IPS DF 6.9 (cell line): ENCODE measurements around the gene FAM193A.
"Not testable (repeated sequence)": the region's sequence is repeated elsewhere in the genome, so short reads cannot be mapped to it uniquely, and the experiment has no call there.

Source experiments
- DNase-seq: peaks from one replicate; pipeline ENCODE4 v3.0.0-alpha.2; 2013; ENCODE audit warnings: low read depth, low spot score
- H3K27ac ChIP-seq: one replicate; pipeline ENCODE4 v1.5.1; 2013; ENCODE audit warnings: low read length, control low read depth
- H3K27me3 ChIP-seq: 2 replicates; pipeline ENCODE4 v1.6.1; 2013; ENCODE audit warnings: mild to moderate bottlenecking, low read length; ENCODE audit not compliant: control insufficient read depth, insufficient read depth
- H3K36me3 ChIP-seq: 2 replicates; pipeline ENCODE4 v1.6.1; 2013; ENCODE audit warnings: low read length; ENCODE audit not compliant: control insufficient read depth, insufficient read depth
- H3K4me1 ChIP-seq: 2 replicates; pipeline ENCODE4 v1.6.1; 2013; ENCODE audit warnings: low read length; ENCODE audit not compliant: control insufficient read depth, insufficient read depth
- H3K4me3 ChIP-seq: 2 replicates; pipeline ENCODE4 v1.5.1; 2013; ENCODE audit warnings: mild to moderate bottlenecking, low read length
- H3K9me3 ChIP-seq: 2 replicates; pipeline ENCODE4 v1.6.1; 2013; ENCODE audit warnings: low read length, inconsistent platforms; ENCODE audit not compliant: control insufficient read depth, insufficient read depth
- WGBS: extraction: QIAGEN DNeasy Blood & Tissue Kit; methylation state at CpG from one replicate; pipeline ENCODE4 v1.1.7; 2013; ENCODE audit warnings: mixed read lengths, missing lambda C conversion rate; ENCODE audit not compliant: insufficient read length, insufficient coverage; 5-methylcytosine and 5-hydroxymethylcytosine counted together

FAM193A gene

DNA sequence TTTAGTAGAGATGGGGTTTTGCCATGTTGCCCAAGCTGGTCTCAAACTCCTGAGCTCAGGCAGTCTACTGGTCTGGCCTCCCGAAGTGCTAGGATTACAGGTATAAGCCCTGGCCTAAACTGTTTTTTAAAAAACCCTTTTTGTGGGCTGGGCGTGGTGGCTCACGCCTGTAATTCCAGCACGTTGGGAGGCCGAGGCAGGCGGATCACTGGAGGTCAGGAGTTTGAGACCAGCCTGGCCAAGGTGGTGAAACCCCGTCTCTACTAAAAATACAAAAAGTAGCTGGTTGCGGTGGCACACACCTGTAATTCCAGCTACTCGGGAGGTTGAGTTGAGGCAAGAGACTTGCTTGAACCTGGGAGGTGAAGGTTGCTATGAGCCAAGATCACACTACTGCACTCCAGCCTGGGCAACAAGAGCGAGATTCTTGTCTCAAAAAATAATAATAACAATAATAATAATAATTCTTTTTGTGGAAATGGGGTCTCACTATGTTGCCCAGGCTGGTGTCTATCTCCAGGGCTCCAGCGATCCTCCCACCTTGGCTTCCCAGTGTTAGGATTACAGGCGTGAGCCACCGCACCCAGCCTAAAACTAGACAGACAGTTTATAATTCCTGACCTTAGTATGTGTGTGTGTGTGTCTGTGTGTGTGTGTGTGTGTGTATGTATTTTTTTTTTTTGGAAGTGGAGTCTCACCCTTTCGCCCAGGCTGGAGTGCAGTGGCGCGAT, 10.7 kb downstream of the FAM193A start:
- H3K9me3 ChIP-seq, H3K4me3 ChIP-seq, H3K27me3 ChIP-seq, H3K4me1 ChIP-seq, DNase-seq, H3K27ac ChIP-seq, H3K36me3 ChIP-seq: not testable (repeated sequence)
- no CpG with 5 or more reads among the region's 16 CpGs for WGBS

DNA sequence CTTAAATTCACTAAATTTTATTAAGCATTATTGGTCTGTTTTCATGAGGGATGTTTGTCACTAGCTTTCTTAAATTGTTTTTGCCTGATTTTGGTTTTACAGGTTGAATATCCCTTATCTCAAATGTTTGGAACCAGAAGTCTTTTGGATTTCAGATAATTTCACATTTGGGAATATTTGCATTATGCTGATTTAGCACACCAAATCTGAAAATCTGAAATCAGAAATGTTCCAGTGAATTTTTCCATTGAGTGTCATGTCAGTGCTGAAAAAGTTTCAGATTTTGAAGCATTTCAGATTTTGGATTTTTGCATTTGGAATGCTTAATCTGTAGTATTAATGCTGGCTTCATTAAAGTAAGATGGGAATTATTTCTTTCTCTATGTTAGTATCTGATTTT, 14.7 kb downstream of the FAM193A start:
- DNase-seq, result no peak
- Histone ChIP-seq H3K9me3 (no peaks in the 10 kb centered on the region), H3K36me3 (no peaks in the 10 kb centered on the region), H3K27ac (no peak overlapping the region), H3K4me3 (no peak overlapping the region), H3K27me3 (no peaks in the 10 kb centered on the region), H3K4me1 (no peaks in the 10 kb centered on the region)

DNA sequence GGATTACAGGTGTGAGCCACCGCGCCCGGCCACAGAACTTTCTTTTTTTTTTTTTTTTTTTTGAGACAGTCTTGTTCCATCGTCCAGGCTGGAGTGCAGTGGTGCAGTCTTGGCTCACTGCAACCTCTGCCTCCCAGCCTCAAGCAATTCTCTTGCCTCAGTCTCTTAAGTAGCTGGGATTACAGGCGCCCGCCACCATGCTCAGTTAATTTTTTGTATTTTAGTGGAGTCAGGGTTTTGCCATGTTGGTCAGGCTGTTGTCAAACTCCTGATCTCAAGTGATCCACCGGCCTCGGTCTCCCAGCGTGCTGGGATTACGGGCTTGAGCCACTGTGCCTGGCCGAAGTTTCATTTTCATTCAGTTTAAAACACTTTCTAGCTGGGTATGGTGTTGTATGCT, 16.4 kb downstream of the FAM193A start:
- Histone ChIP-seq H3K4me3 (no peak overlapping the region), H3K27ac (no peak overlapping the region), H3K27me3 (no peaks in the 10 kb centered on the region), H3K36me3 (no peaks in the 10 kb centered on the region), H3K4me1 (no peaks in the 10 kb centered on the region), H3K9me3 (no peaks in the 10 kb centered on the region)
- no CpG with 5 or more reads among the region's 11 CpGs for WGBS
- DNase-seq, result no peak

DNA sequence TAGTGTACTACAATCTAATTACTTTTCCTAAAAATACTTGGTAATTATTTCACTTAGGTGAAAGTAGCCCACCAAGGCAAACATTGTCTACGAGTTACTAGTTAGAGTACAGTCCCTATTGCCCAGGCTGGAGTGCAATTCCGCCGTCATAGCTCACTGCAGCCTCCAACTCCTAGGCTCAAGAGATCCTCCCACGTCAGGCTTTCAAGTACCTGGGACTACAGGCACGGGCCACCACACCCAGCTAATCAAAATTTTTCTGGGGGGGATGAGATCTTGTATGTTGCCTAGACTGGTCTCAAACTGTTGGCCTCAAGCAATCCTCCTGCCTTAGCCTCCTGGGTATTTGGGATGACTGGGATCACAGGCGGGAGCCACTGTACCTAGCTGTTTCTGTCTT, 21.9 kb downstream of the FAM193A start:
- no peak for DNase-seq
- Histone ChIP-seq H3K4me1 (no peaks in the 10 kb centered on the region), H3K4me3 (no peak overlapping the region), H3K27me3 (no peaks in the 10 kb centered on the region), H3K27ac (no peak overlapping the region), H3K9me3 (no peaks in the 10 kb centered on the region), H3K36me3 (no peaks in the 10 kb centered on the region)
- WGBS, result no CpG with 5 or more reads among the region's 6 CpGs

DNA sequence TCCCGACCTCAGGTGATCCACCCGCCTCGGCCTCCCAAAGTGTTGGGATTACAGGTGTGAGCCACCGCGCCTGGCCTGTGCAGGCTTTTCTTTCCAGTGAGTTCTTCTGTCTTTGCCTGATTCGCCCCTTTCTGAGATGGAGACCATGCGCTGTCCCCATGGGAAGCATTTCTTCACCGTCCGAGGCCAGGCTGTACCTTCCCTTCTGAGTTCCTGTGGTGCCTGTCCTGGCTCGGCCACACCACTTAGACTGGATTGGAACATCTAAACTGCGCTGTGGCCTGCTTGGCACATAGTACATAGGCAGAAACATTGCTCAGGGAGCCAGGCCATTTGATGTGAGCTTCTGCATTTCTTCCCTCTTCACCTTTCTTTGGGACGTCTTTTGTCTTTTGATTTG, 23.7 kb downstream of the FAM193A start:
- WGBS, result no CpG with 5 or more reads among the region's 12 CpGs
- Histone ChIP-seq H3K4me3 (no peak overlapping the region), H3K9me3 (no peaks in the 10 kb centered on the region), H3K36me3 (no peaks in the 10 kb centered on the region), H3K27ac (no peak overlapping the region), H3K27me3 (no peaks in the 10 kb centered on the region), H3K4me1 (no peaks in the 10 kb centered on the region)
- DNase-seq, result no peak

DNA sequence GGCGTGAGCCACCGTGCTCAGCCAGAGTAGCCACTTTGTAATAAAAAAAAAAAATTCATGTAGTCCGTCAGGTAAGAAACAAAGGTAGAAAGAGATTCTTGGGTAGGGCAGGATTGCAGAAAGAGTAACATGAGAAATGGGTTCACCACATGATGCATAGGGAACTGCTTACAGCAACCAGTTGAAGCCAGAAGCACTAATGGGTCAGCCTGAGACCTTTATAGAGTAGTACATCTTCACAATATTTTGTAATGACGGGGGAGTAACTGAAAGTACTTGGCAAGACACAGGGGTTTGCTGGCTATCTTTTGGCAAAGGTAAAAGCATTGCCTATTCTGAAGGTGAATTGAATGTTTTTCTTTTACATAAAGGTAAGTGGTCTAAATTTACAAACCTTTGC, 29.1 kb downstream of the FAM193A start:
- Histone ChIP-seq H3K36me3 (no peaks in the 10 kb centered on the region), H3K9me3 (no peaks in the 10 kb centered on the region), H3K4me1 (no peaks in the 10 kb centered on the region), H3K27me3 (no peaks in the 10 kb centered on the region), H3K27ac (no peak overlapping the region), H3K4me3 (no peak overlapping the region)
- no CpG with 5 or more reads among the region's 4 CpGs for WGBS
- DNase-seq, result no peak

DNA sequence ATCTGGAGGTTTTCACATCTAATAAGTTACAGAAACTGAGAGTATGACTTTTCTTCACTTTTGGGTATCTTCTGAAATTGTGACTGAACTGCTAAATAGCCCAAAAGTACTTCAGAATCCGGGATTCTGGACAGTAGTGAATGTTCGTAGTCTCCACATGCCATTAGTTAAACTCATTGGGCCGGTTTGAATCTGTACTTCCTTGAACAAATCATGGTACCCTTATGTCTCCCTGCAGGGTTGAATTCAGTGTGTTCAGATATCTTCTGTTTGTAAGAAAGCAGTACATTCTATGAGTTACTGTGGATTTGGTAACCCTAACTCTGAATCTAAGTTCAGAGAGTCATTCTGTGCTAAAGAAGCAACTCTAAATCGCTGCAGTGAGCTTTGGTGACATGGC, 33.6 kb downstream of the FAM193A start:
- Histone ChIP-seq H3K4me3 (no peak overlapping the region), H3K27ac (no peak overlapping the region), H3K36me3 (no peaks in the 10 kb centered on the region), H3K9me3 (no peaks in the 10 kb centered on the region), H3K27me3 (no peaks in the 10 kb centered on the region), H3K4me1 (0 out of 2 replicates have a peak, but pooled peaks cover 1% of the 10 kb centered on the region)
- no peak for DNase-seq
- no CpG with 5 or more reads among the region's 4 CpGs for WGBS

DNA sequence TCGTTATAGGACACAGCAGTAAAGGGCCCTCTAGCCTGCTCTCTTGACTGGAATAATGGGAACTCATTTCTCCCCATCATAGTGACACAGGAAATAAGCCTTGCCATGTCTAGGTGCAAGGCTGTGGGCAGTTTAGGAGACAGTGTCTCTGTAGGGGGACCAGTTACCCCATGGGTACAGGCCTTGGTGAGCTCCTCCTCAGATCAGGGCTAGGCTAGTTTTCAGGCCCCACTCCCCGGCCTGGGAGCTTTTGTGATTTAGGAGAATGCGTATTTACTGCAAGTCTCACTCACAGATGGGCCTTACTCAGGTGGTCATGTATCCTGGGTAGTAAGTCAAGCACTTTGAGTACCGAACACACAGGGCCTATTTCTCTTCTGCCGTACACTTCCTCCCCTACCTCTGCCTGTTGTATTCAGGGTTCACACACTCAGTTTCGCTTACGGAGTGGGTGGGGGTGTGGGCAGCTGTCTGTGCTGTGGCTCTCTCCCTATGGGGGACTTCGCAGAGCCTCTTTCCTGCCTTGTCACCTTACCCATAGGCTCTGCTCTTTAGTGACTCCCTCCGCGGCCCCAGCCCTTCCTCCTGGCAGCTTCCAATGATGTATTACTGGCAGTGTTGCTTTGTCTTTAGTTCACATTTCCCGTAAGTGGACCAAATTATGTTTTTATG, 34.2 kb downstream of the FAM193A start:
- DNase-seq, result no peak
- Histone ChIP-seq H3K27ac (no peak overlapping the region), H3K4me3 (no peak overlapping the region), H3K36me3 (no peaks in the 10 kb centered on the region), H3K27me3 (no peaks in the 10 kb centered on the region), H3K4me1 (0 out of 2 replicates have a peak, but pooled peaks cover 1% of the 10 kb centered on the region), H3K9me3 (no peaks in the 10 kb centered on the region)
- no CpG with 5 or more reads among the region's 11 CpGs for WGBS

DNA sequence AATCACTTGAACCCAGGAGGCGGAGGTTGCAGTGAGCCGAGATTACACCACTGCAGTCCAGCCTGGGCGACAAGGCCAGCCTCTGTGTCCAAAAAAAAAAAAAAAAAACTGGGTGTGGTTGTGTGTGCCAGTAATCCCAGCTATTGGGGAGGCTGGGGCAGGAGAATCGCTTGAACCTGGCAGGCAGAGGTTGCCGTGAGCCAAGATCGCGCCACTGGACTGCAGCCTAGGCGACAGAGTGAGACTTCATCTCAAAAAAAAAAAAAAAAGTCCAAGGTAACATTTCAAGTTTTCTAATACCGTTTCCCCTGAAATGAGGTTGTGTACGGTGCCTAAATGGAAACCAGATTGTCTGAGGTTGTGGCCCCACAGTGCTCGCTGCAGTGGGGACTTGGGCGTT, 35.6 kb downstream of the FAM193A start:
- no peaks in the 10 kb centered on the region for H3K36me3 ChIP-seq
- WGBS, result no CpG with 5 or more reads among the region's 12 CpGs
- no peak for DNase-seq
- H3K4me3 ChIP-seq, result no peak overlapping the region
- H3K4me1 ChIP-seq, result 0 out of 2 replicates have a peak, but pooled peaks cover 1% of the 10 kb centered on the region
- no peaks in the 10 kb centered on the region for H3K9me3 ChIP-seq
- H3K27me3 ChIP-seq, result no peaks in the 10 kb centered on the region
- H3K27ac ChIP-seq, result no peak overlapping the region

DNA sequence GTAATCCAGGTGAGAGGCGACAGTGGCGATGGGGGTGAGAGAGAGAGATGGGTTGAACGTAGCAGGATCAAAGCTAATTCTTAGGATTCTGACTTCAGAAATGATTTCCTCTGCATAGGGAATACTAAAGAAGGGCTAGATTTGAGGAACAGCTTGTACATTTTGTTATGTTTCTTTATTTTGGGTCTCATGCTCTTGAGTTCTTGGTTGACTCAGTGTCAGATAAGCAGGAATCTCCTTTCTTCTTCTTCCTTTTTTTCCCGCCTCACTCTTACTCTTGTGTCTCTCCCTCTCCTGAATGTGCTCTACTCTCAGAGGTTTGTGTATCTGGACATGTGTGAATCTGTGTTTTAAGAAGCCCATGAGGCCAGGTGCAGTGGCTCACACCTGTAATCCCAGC, 36.4 kb downstream of the FAM193A start:
- WGBS, result no CpG with 5 or more reads among the region's 4 CpGs
- H3K27me3 ChIP-seq, result no peaks in the 10 kb centered on the region
- no peaks in the 10 kb centered on the region for H3K36me3 ChIP-seq
- H3K27ac ChIP-seq, result no peak overlapping the region
- no peak overlapping the region for H3K4me3 ChIP-seq
- H3K9me3 ChIP-seq, result no peaks in the 10 kb centered on the region
- H3K4me1 ChIP-seq, result 0 out of 2 replicates have a peak, but pooled peaks cover 1% of the 10 kb centered on the region
- no peak for DNase-seq

DNA sequence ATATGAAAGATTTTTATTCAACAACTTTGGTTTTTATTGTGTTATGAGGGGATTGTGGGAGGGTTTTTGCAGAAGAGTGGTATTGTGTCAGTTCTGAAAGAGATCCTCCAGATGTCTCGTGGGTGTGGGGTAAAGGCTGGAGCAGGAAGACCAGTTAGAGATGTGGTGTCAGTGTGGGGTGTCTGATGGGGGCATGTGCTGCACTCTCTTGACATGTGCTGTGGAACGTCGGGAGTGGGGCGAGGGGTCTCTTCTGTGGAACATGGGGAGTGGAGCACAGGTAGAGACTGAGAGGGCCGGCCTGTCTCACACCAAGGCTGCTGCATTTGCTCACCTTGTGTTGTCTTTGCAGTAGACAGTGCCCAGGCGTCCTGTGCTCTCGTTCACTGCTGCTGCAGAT, 37.6 kb downstream of the FAM193A start:
- Histone ChIP-seq H3K4me1 (0 out of 2 replicates have a peak, but pooled peaks cover 1% of the 10 kb centered on the region), H3K27ac (no peak overlapping the region)

More for the DNA sequence above, 37.6 kb downstream of the FAM193A start:
- no peaks in the 10 kb centered on the region for H3K9me3 ChIP-seq
- no peak overlapping the region for H3K4me3 ChIP-seq
- no CpG with 5 or more reads among the region's 7 CpGs for WGBS
- no peak for DNase-seq
- H3K27me3 ChIP-seq, result no peaks in the 10 kb centered on the region
- no peaks in the 10 kb centered on the region for H3K36me3 ChIP-seq
